ENCODE measurements around the gene TMEM207.
"Not testable (repeated sequence)": the region's sequence is repeated elsewhere in the genome, so short reads cannot be mapped to it uniquely, and the experiment has no call there.

The TMEM207 gene

DNA sequence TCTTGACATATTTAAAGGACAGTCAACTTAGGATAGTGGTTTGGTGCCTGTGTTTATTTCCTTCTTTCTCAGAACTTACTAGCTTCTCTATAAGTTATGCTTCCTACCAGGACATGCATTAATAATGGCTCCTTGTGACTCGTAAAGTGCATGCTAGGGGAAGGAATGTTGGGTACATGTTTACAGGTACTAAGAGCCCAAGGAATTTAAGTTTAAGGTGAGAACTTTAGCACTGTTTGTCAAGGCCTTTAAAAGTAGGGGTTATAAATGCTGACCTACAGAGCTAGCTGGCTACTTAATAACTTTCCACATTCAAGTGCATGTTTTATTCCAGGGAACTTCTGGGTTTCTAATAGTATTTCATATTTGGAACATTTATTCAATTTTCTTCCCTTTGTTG, at the start of gene TMEM207:
Gene TMEM207, minus strand, starts transcription at position 101 of the 400 bp plus-strand sequence. Its CDS starts 92 bp downstream, at position 9.
- no peak for DNase-seq (ENCODE audit: low read depth, low spot score)

GRCh38 chr3:190499122-190499521, 49.4 kb upstream of the TMEM207 start:
- no peak for DNase-seq (ENCODE audit: low read depth, low spot score)

DNA sequence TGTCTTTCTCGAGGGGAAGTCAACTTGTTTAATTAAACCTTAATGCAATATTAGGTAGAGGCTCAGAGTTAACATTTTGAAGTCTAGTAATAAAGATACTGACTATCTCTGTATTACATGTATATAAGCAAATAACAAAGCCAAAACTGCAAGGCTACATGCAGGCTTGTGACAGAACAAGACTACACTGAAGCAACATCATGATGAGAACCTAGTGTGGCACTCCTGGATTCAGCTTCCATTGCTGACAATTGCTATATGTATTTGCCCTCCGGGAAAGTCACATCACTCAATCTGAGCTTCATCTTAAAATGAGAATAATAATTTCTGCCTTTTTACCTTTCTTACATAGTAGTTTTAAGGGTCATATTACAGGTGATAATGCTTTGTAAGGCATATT, 48.6 kb upstream of the TMEM207 start:
- DNase-seq (ENCODE audit: low read depth, low spot score) = no peak

- no peak for DNase-seq (ENCODE audit: low read depth, low spot score)
These were observed 48.1 kb upstream of the TMEM207 start for GRCh38 chr3:190497811-190498210.

DNA sequence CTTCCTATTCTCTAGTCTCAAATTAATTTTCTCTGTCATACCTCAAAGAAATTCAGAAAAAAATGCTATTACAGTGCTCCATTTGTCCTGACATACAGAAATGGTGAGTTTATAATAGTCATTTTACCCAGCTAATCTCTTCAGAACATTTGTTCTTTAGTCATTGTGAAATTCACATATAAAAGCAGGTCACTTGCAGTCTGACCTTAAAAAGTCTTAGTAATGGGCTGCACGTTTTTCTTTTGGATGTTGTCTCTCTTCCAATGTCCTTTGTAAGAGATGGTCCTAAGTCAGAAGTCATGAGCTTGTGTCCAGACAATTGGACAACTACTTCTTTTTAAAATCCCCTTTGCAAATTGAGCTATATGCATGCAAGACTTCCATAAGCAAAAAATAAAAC, 47.2 kb upstream of the TMEM207 start:
- no peak for DNase-seq (ENCODE audit: low read depth, low spot score)

DNA sequence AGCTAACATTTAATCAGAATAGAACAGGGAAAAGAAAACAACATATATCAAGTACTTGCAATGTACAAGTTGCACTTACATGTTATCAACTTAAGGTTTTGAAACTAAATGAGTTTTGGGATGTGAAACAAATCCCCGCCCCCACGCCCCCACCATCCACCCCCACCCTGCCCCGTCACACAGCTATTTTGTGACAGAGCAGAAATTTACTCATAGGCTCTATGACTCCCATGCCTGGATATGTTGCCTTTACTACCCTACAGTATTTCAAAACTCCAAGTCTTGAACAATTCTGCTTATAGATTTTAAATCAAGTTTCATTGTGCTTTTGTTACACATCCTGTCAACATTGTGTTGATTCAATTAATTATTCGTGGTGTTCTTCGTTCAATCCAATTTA, 46.1 kb upstream of the TMEM207 start:
- DNase-seq (ENCODE audit: low read depth, low spot score) = no peak

DNA sequence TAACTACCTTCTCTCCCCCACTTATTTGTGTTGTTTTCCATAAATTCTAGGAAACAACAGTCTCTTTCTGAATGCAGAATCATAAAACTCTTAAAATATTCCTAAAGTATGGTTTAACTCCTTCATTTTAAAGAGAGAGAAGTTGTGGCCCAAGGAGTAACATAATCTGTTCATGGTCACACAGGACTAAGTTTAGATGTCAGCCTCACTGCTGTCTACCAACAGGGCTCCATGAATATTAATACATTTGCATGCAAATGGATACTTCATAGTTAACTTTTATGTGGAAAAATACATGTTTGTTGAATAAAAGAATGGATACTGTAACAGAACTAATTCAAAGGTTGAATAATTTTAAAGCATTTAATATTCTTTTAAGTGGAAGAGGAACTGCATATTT, 45.7 kb upstream of the TMEM207 start:
- no peak for DNase-seq (ENCODE audit: low read depth, low spot score)

GRCh38 chr3:190494907-190495306, 45.2 kb upstream of the TMEM207 start:
- DNase-seq (ENCODE audit: low read depth, low spot score) = no peak

- DNase-seq (ENCODE audit: low read depth, low spot score) = no peak
These were observed 43.3 kb upstream of the TMEM207 start for GRCh38 chr3:190492966-190493365.

GRCh38 chr3:190492129-190492528, 42.4 kb upstream of the TMEM207 start:
- DNase-seq (ENCODE audit: low read depth, low spot score) = no peak

- no peak for DNase-seq (ENCODE audit: low read depth, low spot score)
These were observed 41.9 kb upstream of the TMEM207 start for GRCh38 chr3:190491533-190492054.

DNA sequence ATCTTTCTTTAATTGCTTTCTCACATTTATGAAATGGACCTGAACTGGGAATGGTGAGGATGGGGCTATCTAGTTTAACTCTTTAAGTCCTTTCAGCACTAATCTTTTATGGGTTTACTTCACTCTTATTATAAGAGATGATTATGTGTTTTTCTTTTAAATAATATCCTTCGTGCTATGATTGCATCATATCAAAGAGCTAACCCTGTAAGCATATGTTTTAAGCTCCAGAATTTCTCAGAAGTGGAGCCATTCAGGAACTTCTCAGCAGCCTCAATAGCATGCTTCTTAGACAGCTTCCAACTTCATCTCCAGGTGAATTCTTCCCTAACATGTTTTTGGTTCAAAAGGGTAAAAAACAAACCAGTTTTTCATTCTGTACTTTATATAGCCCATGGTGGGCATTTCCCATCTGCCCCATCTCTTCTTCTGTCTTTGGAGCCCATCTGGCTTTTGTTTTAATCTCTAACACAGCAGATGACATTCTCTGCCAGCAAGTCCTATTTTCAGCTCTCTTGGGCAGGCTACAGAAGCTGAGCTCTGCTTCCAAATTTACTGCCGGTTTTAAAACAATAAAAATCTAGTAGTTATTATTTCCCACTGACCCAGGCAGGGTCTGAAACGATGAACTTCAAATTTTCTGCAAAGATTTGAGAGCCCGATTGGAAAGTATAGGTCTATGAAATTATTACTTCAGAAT, 37.4 kb upstream of the TMEM207 start:
- DNase-seq (ENCODE audit: low read depth, low spot score) = no peak

- DNase-seq (ENCODE audit: low read depth, low spot score) = no peak
These were observed 36.8 kb upstream of the TMEM207 start for GRCh38 chr3:190486533-190486864.

- no peak for DNase-seq (ENCODE audit: low read depth, low spot score)
These were observed 36.3 kb upstream of the TMEM207 start for GRCh38 chr3:190485830-190486532.

- DNase-seq (ENCODE audit: low read depth, low spot score) = no peak
These were observed 32.1 kb upstream of the TMEM207 start for GRCh38 chr3:190481779-190482178.

- DNase-seq (ENCODE audit: low read depth, low spot score) = not testable (repeated sequence)
These were observed 23.6 kb upstream of the TMEM207 start for GRCh38 chr3:190473261-190473660.

DNA sequence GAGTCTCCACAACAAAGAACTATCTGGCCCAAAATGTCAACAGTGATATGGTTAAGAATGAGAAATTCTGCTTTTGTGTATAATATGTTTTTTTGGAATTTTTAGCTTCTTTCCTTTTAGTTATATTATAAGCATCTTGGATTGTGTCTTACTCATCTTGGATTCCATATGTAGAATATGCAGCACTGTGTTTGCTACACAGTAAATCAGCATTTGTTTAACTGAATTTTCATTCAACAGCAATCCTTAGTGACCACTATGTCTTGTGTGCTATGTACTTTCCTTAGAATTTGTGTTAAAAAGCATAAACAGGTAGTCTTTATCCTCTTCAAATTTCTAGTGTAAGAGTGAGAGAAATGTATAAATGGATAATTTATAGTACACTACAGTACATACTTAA, 18.2 kb upstream of the TMEM207 start:
- DNase-seq (ENCODE audit: low read depth, low spot score) = no peak

DNA sequence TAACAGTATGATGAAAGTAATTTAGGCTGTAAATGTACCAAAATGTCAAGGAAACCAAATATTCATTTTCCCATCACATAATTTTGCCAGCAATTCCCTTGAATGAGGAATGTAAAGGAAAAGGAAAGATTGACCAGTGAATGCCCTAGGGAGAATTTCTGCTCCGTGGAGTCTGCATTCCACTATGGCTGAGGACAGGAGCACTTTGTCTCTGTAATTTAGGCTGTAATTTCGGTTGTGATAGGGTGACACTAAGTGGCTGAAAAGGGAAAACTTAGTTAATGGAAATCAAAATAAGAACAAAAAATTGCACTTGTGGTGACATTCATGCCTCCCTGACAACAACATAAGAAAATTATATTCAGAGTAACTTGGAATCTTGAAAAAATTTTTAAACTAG, 8.3 kb upstream of the TMEM207 start:
- DNase-seq (ENCODE audit: low read depth, low spot score) = no peak

- no peak for DNase-seq (ENCODE audit: low read depth, low spot score)
These were observed 7.1 kb upstream of the TMEM207 start for GRCh38 chr3:190456770-190457169.

DNA sequence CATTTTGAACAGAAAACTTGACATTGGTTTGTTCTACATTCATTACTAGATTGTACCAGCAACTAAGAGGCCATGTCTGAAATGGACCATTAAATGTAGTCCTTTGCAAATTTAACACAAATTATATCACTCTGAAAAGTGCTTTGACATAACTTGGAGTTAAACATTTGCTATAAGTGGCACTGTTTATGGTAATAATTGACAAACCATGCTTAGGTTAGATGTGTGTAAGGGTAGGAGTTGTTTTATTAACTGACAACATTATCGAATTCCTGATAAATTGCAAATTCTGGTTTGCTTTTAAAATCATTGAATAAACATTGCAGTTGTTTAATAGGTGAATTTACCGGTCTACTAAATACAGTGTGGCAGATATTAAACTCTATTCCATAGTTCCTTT, 6.1 kb upstream of the TMEM207 start:
- DNase-seq (ENCODE audit: low read depth, low spot score) = no peak

DNA sequence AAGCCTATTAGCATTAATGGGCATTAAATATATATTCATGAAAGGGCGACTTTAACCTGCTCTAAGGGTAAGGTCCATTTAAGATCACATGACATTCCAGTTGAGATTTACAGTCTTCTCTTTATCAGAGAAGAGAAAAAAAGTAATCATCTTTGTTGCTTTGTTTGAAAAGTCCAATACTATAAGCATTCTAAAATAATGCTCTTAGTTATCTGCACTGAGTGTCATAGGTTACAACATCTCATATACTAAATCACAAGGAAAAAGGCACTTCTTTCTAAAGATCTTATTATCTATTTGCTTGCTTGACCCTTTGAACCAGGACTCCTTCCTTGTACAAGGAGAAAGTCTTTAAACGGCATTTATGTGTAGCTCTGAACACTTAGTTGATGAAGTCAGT, 1.4 kb downstream of the TMEM207 start:
- DNase-seq (ENCODE audit: low read depth, low spot score) = no peak

DNA sequence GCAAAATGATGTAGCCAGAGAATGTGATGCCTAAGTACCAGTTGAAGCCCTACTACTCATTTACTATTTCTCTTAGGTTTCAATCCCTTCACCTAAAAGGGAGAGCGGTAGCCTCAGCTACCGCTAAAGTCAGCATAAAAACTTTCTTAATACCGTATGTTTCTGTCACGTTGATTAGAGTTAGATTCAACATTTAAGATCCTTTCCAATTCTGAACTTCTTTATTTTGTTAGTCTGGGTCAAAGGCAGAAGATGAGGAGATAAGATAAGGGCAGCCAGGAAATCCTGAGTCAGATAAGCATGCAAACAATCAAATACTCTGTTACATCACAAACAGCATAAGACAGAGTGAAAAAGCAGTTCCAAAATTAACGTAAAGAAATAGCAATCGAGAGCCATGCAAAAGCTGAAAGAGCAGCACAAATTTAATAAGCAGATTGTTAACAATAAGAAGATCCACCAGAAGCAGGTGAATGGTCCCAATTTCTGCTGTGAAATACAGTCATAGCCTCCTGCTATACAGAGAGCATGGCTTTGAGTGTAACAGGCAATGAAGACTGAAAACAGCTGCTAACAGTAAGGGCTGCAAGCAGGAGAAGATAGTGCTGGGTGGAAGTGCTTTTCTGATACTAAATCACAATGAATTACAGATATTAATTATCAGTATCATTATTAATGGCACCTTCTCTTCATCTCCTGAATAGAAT, 3.0 kb downstream of the TMEM207 start:
- no peak for DNase-seq (ENCODE audit: low read depth, low spot score)

All from activated naive CD8-positive, alpha-beta T cell treated with anti-CD3 and anti-CD28 coated beads, Interleukin-2, amount 50 U/mL, for 16 hours (primary cell).